ENCODE measurements around the gene AIF1L. TPM values are rescaled to one million over a fixed set of nuclear protein-coding genes. Genes with fewer than 3 reads are reported as not detected.

AIF1L gene
- polyA plus RNA-seq (2013, experiment 1 of 2) = 19.9 TPM
- 16.4 TPM for polyA plus RNA-seq (2013, experiment 2 of 2)

DNA sequence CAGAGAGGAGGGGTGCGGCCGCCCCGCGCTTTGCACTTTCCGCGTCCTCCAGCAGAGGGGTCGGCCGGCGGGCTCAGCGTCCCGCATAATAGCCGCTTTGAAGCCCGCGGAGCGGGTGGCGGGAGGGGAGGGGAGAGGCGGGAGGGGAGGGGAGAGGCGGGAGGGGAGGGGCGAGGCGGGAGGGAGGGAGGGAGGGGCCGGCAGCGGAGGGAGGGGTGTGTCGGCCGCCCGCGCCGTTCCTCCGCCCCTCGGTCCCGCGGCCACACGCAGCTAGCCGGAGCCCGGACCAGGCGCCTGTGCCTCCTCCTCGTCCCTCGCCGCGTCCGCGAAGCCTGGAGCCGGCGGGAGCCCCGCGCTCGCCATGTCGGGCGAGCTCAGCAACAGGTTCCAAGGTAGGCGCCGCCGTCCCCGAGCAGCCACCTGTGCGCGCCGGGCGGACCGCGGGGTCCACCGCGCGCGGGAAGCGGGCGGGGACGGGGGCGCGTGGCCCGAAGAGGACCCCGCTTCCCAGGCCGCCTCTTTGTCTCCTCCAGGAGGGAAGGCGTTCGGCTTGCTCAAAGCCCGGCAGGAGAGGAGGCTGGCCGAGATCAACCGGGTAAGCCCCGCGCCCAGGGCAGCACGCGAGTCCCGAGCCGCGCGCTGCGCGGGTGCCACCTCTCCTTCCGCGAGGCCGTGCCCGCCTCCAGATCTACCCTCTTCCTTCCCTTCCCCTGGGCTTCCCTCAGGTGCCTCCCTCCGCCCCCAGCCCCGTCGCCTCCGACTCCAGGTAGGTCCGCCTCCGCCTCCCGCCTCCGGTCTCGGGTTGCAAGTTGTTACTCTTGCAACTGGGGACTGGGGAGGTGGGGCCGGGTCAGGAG lies at the start of gene AIF1L:
AIF1L (plus strand) TSS at position 263 of the 857 bp plus-strand sequence; CDS start at position 362, 99 bp downstream.
- Histone ChIP-seq H3K9me3 (ENCODE audit: control insufficient read depth, low read length) (no peaks in the 10 kb centered on the region), H3K4me3 (ENCODE audit: extremely low read depth, insufficient read depth, low read length, poor library complexity, severe bottlenecking) (peak within 1 kb of the TSS; percentile 61), H3K27ac (ENCODE audit: low read depth, low read length, severe bottlenecking) (no peak within 1 kb of the TSS), H3K4me1 (ENCODE audit: control insufficient read depth, insufficient read depth, low read length, poor library complexity, severe bottlenecking) (peaks cover 27% of the 10 kb centered on the region), H3K36me3 (ENCODE audit: control insufficient read depth, insufficient read depth, low read length) (no peaks in the 10 kb centered on the region)
- 0 to 1% methylated on average over 52 to 72 of the region's 99 CpGs for WGBS, 2 experiments (ENCODE audit: insufficient coverage in 2 of 2)

DNA sequence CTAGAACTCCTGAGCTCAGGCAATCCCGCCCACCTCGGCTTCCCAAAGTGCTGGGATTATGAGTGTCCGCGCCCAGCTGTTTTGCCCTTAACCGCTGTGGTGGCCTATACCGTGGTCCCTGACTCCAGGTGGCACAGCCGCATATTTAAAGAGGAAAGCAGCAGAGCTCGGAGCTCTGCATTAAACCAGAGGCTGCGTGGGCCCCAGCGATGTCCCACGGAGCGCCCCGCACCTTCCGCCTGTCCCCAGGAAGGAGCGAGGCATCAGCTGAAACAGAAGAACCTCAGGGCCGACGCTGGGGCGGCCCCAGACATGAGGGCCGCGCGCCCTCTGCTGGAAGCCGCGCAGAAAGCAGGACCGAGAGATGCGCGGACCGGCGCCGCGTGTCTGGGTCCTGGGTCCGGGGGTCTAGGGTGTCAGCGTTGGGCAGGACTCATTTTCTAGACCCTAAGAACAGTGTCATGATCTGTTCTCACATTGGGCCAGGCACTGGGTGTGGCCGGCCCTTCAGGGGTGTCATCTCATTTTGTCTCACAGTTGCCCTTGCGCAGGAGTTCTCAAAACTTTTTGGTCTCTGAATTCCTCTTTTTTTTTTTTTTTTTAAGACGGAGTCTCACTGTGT lies 49.6 kb upstream of the AIF1L start:
- no peak overlapping the region for H3K4me3 ChIP-seq (ENCODE audit: extremely low read depth, insufficient read depth, low read length, poor library complexity, severe bottlenecking)
- H3K9me3 ChIP-seq (ENCODE audit: control insufficient read depth, low read length) = no peaks in the 10 kb centered on the region
- H3K36me3 ChIP-seq (ENCODE audit: control insufficient read depth, insufficient read depth, low read length) = no peaks in the 10 kb centered on the region
- H3K27ac ChIP-seq (ENCODE audit: low read depth, low read length, severe bottlenecking) = no peak overlapping the region
- WGBS, 2 experiments (ENCODE audit: insufficient coverage in 2 of 2) = 29 to 32% methylated on average over 31 to 34 of the region's 35 CpGs
- peaks cover 10% of the 10 kb centered on the region for H3K4me1 ChIP-seq (ENCODE audit: control insufficient read depth, insufficient read depth, low read length, poor library complexity, severe bottlenecking)

DNA sequence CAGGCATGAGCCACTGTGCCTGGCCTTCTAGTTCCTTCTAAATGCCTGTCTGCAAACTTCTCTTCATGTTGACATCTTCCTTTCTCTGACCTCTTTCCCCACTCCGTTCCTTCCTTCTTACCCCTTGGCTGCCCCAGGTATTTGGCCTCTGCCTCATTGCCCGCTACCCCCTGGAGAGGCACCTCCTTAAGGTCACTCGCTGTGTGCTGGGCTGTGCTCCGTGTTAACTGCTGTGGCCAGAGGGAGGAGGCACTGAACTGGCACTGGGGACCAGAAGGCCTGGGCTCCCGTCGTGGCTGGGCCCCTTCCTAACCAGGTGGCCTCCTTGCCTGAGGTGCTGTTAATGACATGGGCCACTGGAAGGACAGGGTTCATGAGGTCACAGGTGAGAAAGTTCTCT lies 48.0 kb upstream of the AIF1L start:
- Histone ChIP-seq H3K27ac (ENCODE audit: low read depth, low read length, severe bottlenecking) (no peak overlapping the region), H3K4me1 (ENCODE audit: control insufficient read depth, insufficient read depth, low read length, poor library complexity, severe bottlenecking) (peaks cover 7% of the 10 kb centered on the region), H3K36me3 (ENCODE audit: control insufficient read depth, insufficient read depth, low read length) (no peaks in the 10 kb centered on the region), H3K9me3 (ENCODE audit: control insufficient read depth, low read length) (no peaks in the 10 kb centered on the region), H3K4me3 (ENCODE audit: extremely low read depth, insufficient read depth, low read length, poor library complexity, severe bottlenecking) (no peak overlapping the region)
- WGBS, 2 experiments (ENCODE audit: insufficient coverage in 2 of 2) = 68 to 100% methylated on average over 1 to 5 of the region's 6 CpGs

DNA sequence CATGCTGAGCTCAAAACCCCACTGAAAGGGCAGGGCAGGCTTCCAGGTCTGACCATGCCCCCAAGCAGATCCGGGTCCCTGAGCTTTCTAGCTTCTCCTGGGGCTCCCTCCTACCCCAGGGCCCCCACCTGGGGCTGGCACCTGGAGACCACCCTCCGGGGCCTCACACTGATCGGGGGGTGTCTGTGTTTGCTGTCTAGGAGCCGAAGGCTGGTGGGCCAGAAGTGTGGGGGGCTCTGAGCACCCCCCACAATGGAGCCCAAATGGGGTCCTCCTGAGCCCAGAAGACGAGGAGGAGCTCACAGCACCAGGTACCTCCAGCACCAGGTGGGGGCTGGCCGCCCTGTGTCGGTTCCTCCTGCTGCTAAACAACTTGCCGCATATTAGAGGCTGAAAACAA lies 47.5 kb upstream of the AIF1L start:
- WGBS, 2 experiments (ENCODE audit: insufficient coverage in 2 of 2) = 92 to 95% methylated on average over 4 to 8 of the region's 8 CpGs
- Histone ChIP-seq H3K4me1 (ENCODE audit: control insufficient read depth, insufficient read depth, low read length, poor library complexity, severe bottlenecking) (peaks cover 3% of the 10 kb centered on the region), H3K36me3 (ENCODE audit: control insufficient read depth, insufficient read depth, low read length) (no peaks in the 10 kb centered on the region), H3K9me3 (ENCODE audit: control insufficient read depth, low read length) (no peaks in the 10 kb centered on the region), H3K4me3 (ENCODE audit: extremely low read depth, insufficient read depth, low read length, poor library complexity, severe bottlenecking) (no peak overlapping the region), H3K27ac (ENCODE audit: low read depth, low read length, severe bottlenecking) (no peak overlapping the region)

DNA sequence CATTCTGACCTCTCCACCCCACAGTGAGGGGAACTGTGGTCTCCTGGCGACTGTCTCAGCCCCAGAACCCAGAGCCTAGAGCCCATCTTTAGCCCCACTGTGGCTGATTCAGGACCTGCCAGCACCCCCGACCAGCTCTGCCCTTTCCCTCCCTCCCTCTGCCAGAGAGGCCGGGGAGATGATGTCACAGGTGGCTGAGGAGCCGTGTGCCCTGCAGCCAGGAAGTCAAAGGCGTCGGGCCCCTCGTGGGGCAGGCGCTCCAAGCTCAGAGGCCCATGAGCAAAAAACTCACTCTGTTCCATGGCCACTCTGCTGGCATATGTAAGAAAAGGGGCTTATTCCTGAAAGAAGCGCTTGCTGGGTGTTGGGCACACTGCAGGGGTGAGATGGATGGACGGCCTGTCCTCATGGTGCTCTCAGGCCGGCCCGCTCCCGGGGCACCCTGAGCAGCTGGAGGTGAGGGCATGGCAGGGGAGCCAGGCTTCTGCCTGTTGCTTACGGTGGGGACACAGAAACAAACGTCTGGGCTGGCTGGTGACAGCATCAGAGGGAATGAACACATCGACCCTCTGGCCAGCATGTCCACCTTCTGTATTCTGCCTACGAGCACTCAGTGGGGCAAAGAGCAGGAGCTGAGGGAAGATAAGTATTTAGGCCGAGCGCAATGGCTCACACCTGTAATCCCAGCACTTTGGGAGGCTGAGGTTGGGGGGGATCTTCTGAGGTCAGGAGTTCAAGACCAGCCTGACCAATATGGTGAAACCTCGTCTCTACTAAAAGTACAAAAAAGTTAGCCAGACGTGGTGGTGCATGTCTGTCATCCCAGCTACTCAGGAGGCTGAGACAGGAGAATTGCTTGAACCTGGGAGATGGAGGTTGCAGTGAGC lies 46.3 kb upstream of the AIF1L start:
- Histone ChIP-seq H3K36me3 (ENCODE audit: control insufficient read depth, insufficient read depth, low read length) (no peaks in the 10 kb centered on the region), H3K9me3 (ENCODE audit: control insufficient read depth, low read length) (no peaks in the 10 kb centered on the region), H3K4me1 (ENCODE audit: control insufficient read depth, insufficient read depth, low read length, poor library complexity, severe bottlenecking) (peaks cover 3% of the 10 kb centered on the region), H3K4me3 (ENCODE audit: extremely low read depth, insufficient read depth, low read length, poor library complexity, severe bottlenecking) (no peak overlapping the region), H3K27ac (ENCODE audit: low read depth, low read length, severe bottlenecking) (no peak overlapping the region)
- 88% methylated on average over 15 to 19 of the region's 21 CpGs for WGBS, 2 experiments (ENCODE audit: insufficient coverage in 2 of 2)

DNA sequence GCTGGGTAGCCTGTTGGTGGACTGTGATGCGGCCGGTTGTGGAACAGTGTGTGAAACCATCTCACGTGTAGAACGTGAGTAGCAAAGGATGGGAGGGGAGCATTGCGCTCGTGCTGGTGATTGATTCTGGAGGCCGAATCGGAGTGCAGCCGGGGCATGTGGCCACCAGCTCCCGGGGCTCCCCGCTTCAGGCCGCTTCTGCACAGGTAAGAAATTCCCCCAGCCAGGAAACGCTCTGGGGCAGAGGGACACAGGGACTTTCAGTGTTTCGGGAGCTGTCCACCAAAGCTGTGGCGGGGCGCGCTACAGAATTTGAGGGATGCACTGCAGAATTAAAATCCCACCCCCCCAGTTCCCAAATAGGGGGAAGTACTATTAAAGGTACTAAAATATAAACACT lies 45.5 kb upstream of the AIF1L start:
- Histone ChIP-seq H3K9me3 (ENCODE audit: control insufficient read depth, low read length) (no peaks in the 10 kb centered on the region), H3K36me3 (ENCODE audit: control insufficient read depth, insufficient read depth, low read length) (no peaks in the 10 kb centered on the region), H3K4me1 (ENCODE audit: control insufficient read depth, insufficient read depth, low read length, poor library complexity, severe bottlenecking) (peaks cover 3% of the 10 kb centered on the region), H3K4me3 (ENCODE audit: extremely low read depth, insufficient read depth, low read length, poor library complexity, severe bottlenecking) (no peak overlapping the region), H3K27ac (ENCODE audit: low read depth, low read length, severe bottlenecking) (no peak overlapping the region)
- WGBS, 2 experiments (ENCODE audit: insufficient coverage in 2 of 2) = 96 to 99% methylated on average over 12 of the region's 17 CpGs

DNA sequence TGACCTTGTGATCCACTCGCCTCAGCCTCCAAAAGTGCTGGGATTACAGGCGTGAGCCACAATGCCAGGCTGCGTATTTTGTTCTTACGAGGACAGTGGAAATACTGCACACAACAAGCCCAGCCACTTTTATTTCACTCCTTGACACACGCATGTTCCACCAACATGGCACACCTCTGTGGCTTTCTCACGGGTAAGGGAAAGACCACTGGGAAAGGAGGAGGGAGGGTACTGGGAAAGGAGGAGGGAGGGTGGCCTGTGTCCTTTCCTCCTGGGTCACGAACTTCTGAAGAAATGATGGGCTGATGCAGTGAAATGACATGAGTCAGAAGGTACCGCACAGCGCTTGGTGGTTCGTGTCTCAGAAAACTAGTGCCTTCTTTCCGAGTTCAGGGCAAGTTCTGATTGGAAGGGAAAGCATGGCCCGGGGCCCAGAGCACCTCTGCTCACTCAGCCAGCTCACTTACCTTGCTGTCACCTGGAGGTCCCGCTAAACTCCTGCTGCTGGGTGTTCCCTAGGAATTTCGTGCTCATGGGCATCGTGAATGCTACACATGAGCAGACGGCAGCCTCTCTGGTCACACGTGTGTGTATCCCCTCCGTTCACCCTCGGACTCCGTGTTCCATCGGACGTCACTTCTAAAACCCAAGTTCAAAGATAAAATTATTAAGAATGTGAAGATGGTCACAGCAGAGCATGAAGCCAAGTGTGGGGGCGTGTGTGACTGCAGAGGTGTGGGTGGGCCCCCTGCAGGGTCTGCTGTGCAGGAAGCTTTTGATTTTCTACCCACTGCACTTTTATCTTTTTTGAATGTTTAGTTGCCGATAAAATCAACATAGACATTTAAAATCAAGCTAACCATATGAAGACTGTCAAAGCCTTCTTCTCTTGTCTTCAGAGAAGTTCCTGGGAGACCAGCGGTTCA lies 44.5 kb upstream of the AIF1L start:
- Histone ChIP-seq H3K4me3 (ENCODE audit: extremely low read depth, insufficient read depth, low read length, poor library complexity, severe bottlenecking) (no peak overlapping the region), H3K9me3 (ENCODE audit: control insufficient read depth, low read length) (no peaks in the 10 kb centered on the region), H3K4me1 (ENCODE audit: control insufficient read depth, insufficient read depth, low read length, poor library complexity, severe bottlenecking) (peaks cover 3% of the 10 kb centered on the region), H3K27ac (ENCODE audit: low read depth, low read length, severe bottlenecking) (no peak overlapping the region), H3K36me3 (ENCODE audit: control insufficient read depth, insufficient read depth, low read length) (no peaks in the 10 kb centered on the region)
- WGBS, 2 experiments (ENCODE audit: insufficient coverage in 2 of 2) = 95 to 96% methylated on average over 18 to 21 of the region's 25 CpGs

DNA sequence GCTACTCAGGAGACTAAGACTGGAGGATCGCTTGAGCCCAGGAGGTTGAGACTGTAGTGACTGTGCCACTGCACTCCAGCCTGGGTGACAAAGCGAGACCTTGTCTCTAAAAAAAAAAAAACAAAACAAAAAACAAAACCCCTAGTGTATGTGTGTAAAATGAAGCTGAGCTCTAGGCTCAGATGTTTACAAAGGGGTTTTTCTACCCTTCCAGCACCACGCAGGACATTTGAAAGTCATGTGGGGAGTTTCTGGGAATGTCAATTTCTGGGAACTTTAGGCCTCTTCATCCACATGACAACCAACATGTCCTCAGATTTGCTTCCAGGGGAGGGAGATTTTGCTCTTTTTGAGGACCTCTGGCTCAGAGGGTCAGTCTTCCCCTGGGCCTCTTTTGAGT lies 42.4 kb upstream of the AIF1L start:
- WGBS, 2 experiments (ENCODE audit: insufficient coverage in 2 of 2) = 90 to 100% methylated on average over 1 to 2 of the region's 3 CpGs
- no peak overlapping the region for H3K27ac ChIP-seq (ENCODE audit: low read depth, low read length, severe bottlenecking)
- H3K36me3 ChIP-seq (ENCODE audit: control insufficient read depth, insufficient read depth, low read length) = no peaks in the 10 kb centered on the region

DNA sequence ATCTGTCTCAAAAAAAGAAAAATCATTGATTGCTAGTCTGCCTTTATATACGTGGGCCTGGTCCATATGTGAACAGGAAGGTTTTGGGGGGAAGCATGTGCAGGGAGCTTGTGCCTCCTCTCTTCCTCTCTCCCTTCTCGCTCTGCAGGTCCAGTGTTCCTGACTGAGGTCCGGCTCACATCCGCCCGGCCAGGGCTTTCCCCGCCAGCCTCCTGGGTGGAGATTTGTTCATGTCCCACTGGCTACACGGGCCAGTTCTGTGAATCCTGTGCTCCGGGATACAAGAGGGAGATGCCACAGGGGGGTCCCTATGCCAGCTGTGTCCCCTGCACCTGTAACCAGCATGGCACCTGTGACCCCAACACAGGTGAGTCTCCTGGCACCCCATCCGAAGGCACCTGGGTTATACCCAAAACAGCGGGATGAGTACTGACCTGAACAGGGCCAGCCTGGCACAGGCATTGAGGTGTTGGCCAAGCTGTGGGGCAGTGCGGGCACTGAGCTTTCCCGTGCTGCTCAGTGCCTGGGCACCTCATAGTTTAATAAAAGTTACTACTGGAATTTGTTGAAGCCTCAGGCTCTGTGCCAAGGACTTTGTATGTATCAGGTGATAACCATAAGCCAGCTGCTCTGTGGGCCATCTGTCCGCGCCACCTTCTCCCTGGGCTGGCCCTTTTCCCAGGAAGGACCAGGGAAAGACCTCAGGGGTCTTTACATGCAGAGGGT lies 39.4 kb upstream of the AIF1L start:
- no peaks in the 10 kb centered on the region for H3K36me3 ChIP-seq (ENCODE audit: control insufficient read depth, insufficient read depth, low read length)
- no peaks in the 10 kb centered on the region for H3K4me1 ChIP-seq (ENCODE audit: control insufficient read depth, insufficient read depth, low read length, poor library complexity, severe bottlenecking)
- H3K4me3 ChIP-seq (ENCODE audit: extremely low read depth, insufficient read depth, low read length, poor library complexity, severe bottlenecking) = no peak overlapping the region
- H3K9me3 ChIP-seq (ENCODE audit: control insufficient read depth, low read length) = no peaks in the 10 kb centered on the region
- H3K27ac ChIP-seq (ENCODE audit: low read depth, low read length, severe bottlenecking) = no peak overlapping the region
- WGBS, 2 experiments (ENCODE audit: insufficient coverage in 2 of 2) = 92% methylated on average over 9 to 13 of the region's 14 CpGs

More for the DNA sequence above, 42.4 kb upstream of the AIF1L start:
- H3K9me3 ChIP-seq (ENCODE audit: control insufficient read depth, low read length) = no peaks in the 10 kb centered on the region
- peaks cover 3% of the 10 kb centered on the region for H3K4me1 ChIP-seq (ENCODE audit: control insufficient read depth, insufficient read depth, low read length, poor library complexity, severe bottlenecking)
- no peak overlapping the region for H3K4me3 ChIP-seq (ENCODE audit: extremely low read depth, insufficient read depth, low read length, poor library complexity, severe bottlenecking)
